SK-N-SH (cell line): ENCODE data around the gene RASGRP2. TPM values are rescaled to one million over a fixed set of nuclear protein-coding genes. Genes with fewer than 3 reads are reported as not detected.

Source experiments
- CTCF ChIA-PET: fragments of 300-600, 350-600 bp; formaldehyde crosslinking; extraction: SDS; loops from one replicate; lab custom pipeline; 2021; lab: Yijun Ruan, JAX
- POLR2A ChIA-PET: fragments of 350-600 bp; sonication (Branson Sonifier 250); formaldehyde crosslinking; extraction: SDS; loops from one replicate; lab custom pipeline; 2020; ENCODE audit warnings: antibody characterized with exemption, inconsistent platforms; lab: Yijun Ruan, JAX
- DNase-seq: peaks from one replicate; pipeline ENCODE4 v3.0.0; 2012
- H2AFZ ChIP-seq: fragments of 200-600 bp; sonication (generic); 2 replicates; pipeline ENCODE4 v1.8.1; 2016; ENCODE audit warnings: antibody characterized with exemption, mild to moderate bottlenecking, low read depth
- H3F3A ChIP-seq: fragments of 200-600 bp; sonication (generic); replicated peaks from 2 replicates; pipeline ENCODE3; 2016; ENCODE audit warnings: antibody characterized with exemption, mild to moderate bottlenecking; ENCODE audit not compliant: insufficient read depth
- H3K27ac ChIP-seq, 2 experiments: fragments of 200-500 bp in 1 of 2; fragments of 200-600 bp in 1 of 2; sonication (Bioruptor generic) in 1 of 2; sonication (generic), shearing (Covaris generic) in 1 of 2; 2 replicates each; pipeline versions ENCODE4 v1.5.1 to v1.6.1; 2014 to 2016; ENCODE audit warnings: low read depth in 2 of 2, inconsistent platforms in 1 of 2, low read length in 1 of 2, mild to moderate bottlenecking in 1 of 2, mixed read lengths in 1 of 2
- H3K27me3 ChIP-seq: fragments of 200-600 bp; sonication (generic), shearing (Covaris generic); 2 replicates; pipeline ENCODE4 v1.6.1; 2016; ENCODE audit warnings: mixed run types; ENCODE audit not compliant: insufficient read depth
- H3K36me3 ChIP-seq, 2 experiments: fragments of 200-500 bp in 1 of 2; fragments of 200-600 bp in 1 of 2; sonication (Bioruptor generic) in 1 of 2; sonication (generic) in 1 of 2; replicated peaks in 1 of 2; 2 replicates each; pipeline versions ENCODE3 to v1.5.1; 2014 to 2016; ENCODE audit warnings: low read length in 1 of 2, mild to moderate bottlenecking in 1 of 2; ENCODE audit not compliant: insufficient read depth in 2 of 2, control insufficient read depth in 1 of 2
- H3K4me1 ChIP-seq, 2 experiments: fragments of 200-500 bp in 1 of 2; fragments of 200-600 bp in 1 of 2; sonication (Bioruptor generic) in 1 of 2; sonication (generic), shearing (Covaris generic) in 1 of 2; 2 replicates each; pipeline versions ENCODE4 v1.5.1 to v1.6.1; 2014 to 2016; ENCODE audit warnings: low read depth in 1 of 2, low read length in 1 of 2, mixed run types in 1 of 2; ENCODE audit not compliant: insufficient read depth in 2 of 2, control insufficient read depth in 1 of 2
- H3K4me2 ChIP-seq: fragments of 200-600 bp; sonication (generic), shearing (Covaris generic); 2 replicates; pipeline ENCODE4 v1.6.1; 2017; ENCODE audit warnings: mixed run types
- H3K4me3 ChIP-seq, 2 experiments: fragments of 200-500 bp in 1 of 2; fragments of 200-600 bp in 1 of 2; sonication (Bioruptor generic) in 1 of 2; sonication (generic), shearing (Covaris generic) in 1 of 2; 2 replicates each; pipeline versions ENCODE4 v1.5.1 to v1.8.1; 2014 to 2016; ENCODE audit warnings: low read depth in 2 of 2, inconsistent platforms in 1 of 2, low read length in 1 of 2, mild to moderate bottlenecking in 1 of 2, mixed read lengths in 1 of 2, moderate library complexity in 1 of 2
- H3K79me2 ChIP-seq: fragments of 200-600 bp; sonication (generic); 2 replicates; pipeline ENCODE4 v1.8.1; 2017; ENCODE audit warnings: mild to moderate bottlenecking; ENCODE audit not compliant: insufficient read depth
- H3K9ac ChIP-seq: fragments of 200-600 bp; sonication (generic); 2 replicates; pipeline ENCODE4 v1.6.1; 2017; ENCODE audit warnings: mixed run types
- H3K9me2 ChIP-seq: fragments of 200-600 bp; sonication (generic); 2 replicates; pipeline ENCODE4 v1.6.1; 2017; ENCODE audit warnings: mixed run types
- H3K9me3 ChIP-seq: fragments of 200-600 bp; sonication (generic); 2 replicates; pipeline ENCODE4 v1.6.1; 2017; ENCODE audit warnings: mixed run types, mild to moderate bottlenecking, moderate library complexity
- H4K20me1 ChIP-seq: fragments of 200-600 bp; sonication (generic); 2 replicates; pipeline ENCODE4 v1.6.1; 2017; ENCODE audit warnings: mild to moderate bottlenecking, mixed run types; ENCODE audit not compliant: insufficient read depth
- EZH2phosphoT487 ChIP-seq: fragments of 200-600 bp; sonication (generic); IDR thresholded peaks from 2 replicates; pipeline ENCODE4 v1.6.1; 2017; ENCODE audit warnings: low read depth, mixed run types, mild to moderate bottlenecking, antibody characterized with exemption, moderate library complexity, borderline replicate concordance
- FOSL2 ChIP-seq: IDR thresholded peaks from 2 replicates; pipeline ENCODE4 v1.4.0; 2012; ENCODE audit warnings: low read depth, mild to moderate bottlenecking, moderate library complexity, borderline replicate concordance
- FOXJ3 ChIP-seq: sonication (generic); formaldehyde crosslinking; IDR thresholded peaks from 2 replicates; pipeline ENCODE4 v1.5.1; 2020; ENCODE audit warnings: mild to moderate bottlenecking, missing genetic modification reagents
- FOXM1 ChIP-seq: IDR thresholded peaks from 2 replicates; pipeline ENCODE4 v1.4.0; 2012; ENCODE audit warnings: low read depth, mild to moderate bottlenecking
- GABPA ChIP-seq: IDR thresholded peaks from 2 replicates; pipeline ENCODE4 v1.4.0; 2012; ENCODE audit warnings: low read depth, mild to moderate bottlenecking
- IRF3 ChIP-seq: fragments of 150-350 bp; IDR thresholded peaks from 2 replicates; pipeline ENCODE4 v1.6.1; 2016; ENCODE audit warnings: mild to moderate bottlenecking, low read depth, low read length
- JUND ChIP-seq: IDR thresholded peaks from 2 replicates; pipeline ENCODE4 v1.4.0; 2012
- MXI1 ChIP-seq: IDR thresholded peaks from 2 replicates; pipeline ENCODE4 v1.6.1; 2012; ENCODE audit warnings: mild to moderate bottlenecking, low read depth, low read length, improper control_type of control experiment
- REST ChIP-seq: IDR thresholded peaks from 2 replicates; pipeline ENCODE4 v1.6.1; 2012; ENCODE audit warnings: mild to moderate bottlenecking, low read depth, low read length, moderate library complexity
- ZBTB33 ChIP-seq: IDR thresholded peaks from 2 replicates; pipeline ENCODE4 v1.4.0; 2012; ENCODE audit warnings: low read depth, borderline replicate concordance
- WGBS: methylation state at CpG from one replicate; pipeline ENCODE4 v1.1.6; 2017; ENCODE audit warnings: low lambda C conversion rate; 5-methylcytosine and 5-hydroxymethylcytosine counted together
- polyA plus RNA-seq, 3 experiments: library from polyadenylated mRNA; depleted of rRNA; stranded (reverse); fragments of >200 nt; gene quantifications; 2 replicates each; pipeline ENCODE4 v1.2.3, GENCODE V29; 2012

Gene RASGRP2
- polyA plus RNA-seq, 1 of the 3 experiments (the other 2 are of a cell fraction): 1.6 TPM

- Histone ChIP-seq H3K9me3 (no peaks in the 10 kb centered on the region), H3K27me3 (peaks cover 11% of the 10 kb centered on the region; the same call in 1 of the 2 replicates), H2AFZ (no peak overlapping the region), H3K9me2 (no peaks in the 10 kb centered on the region), H3K9ac (no peak overlapping the region), H3K4me1 (peaks cover 0 to 34% of the 10 kb centered on the region in 2 experiments; a peak in 3 of 4 replicates), H3K27ac (no peak overlapping the region), H4K20me1 (no peaks in the 10 kb centered on the region), H3K4me3 (no peak overlapping the region), H3K79me2 (no peaks in the 10 kb centered on the region), H3K36me3 (no peaks in the 10 kb centered on the region), H3K4me2 (no peak overlapping the region), H3F3A (peaks cover 6% of the 10 kb centered on the region)
- no peak for DNase-seq
- TF ChIP-seq ZBTB33 (no peak), IRF3 (no peak), EZH2phosphoT487 (no peak), JUND (no peak), REST (no peak), FOSL2 (no peak), GABPA (no peak), FOXM1 (no peak), MXI1 (no peak), FOXJ3 (no peak)
- 91% methylated on average over 68 of the region's 111 CpGs for WGBS
- ChIA-PET POLR2A (no interaction called here), CTCF (interaction anchor here (0.9 to 1.8 kb wide), 2 partner anchors 8 to 30 kb away, joined by 3 to 5 read pairs; partner anchors contain the start of gene RASGRP2)
Observed at GRCh38 chr11:64713016-64713707, 30.8 kb downstream of the RASGRP2 start.
